GM12878 (cell line): Measurements from ENCODE around the gene UBR2. TPM values are rescaled to one million over a fixed set of nuclear protein-coding genes. Genes with fewer than 3 reads are reported as not detected.

ENCODE experiments used
- ATAC-seq: fragments of 200-7000 bp; cut with Tn5 transposase; 3 replicates; pipeline ENCODE4 v1.9.1; 2020; ENCODE audit warnings: mild to moderate bottlenecking, moderate library complexity
- BruUV-seq: library from RNA; stranded (reverse); fragments of 400-500 nt; replicated peaks from 2 replicates; lab custom pipeline; 2021; lab: Mats Ljungman, UMichigan
- CTCF ChIA-PET: fragments of 300-600 bp; sonication (Branson Sonifier 250); formaldehyde crosslinking; extraction: SDS; loops from one replicate; lab custom pipeline; 2021; ENCODE audit warnings: inconsistent platforms; lab: Yijun Ruan, JAX
- POLR2A ChIA-PET: fragments of 350-600 bp; formaldehyde crosslinking; extraction: SDS; loops from one replicate; lab custom pipeline; 2021; ENCODE audit warnings: inconsistent platforms; lab: Charles Lee
- RAD21 ChIA-PET: fragments of 300-600 bp; sonication (Branson Sonifier 250); formaldehyde crosslinking; loops from one replicate; lab custom pipeline; 2023; ENCODE audit warnings: antibody characterized with exemption; ENCODE audit not compliant: unreplicated experiment; lab: Charles Lee
- SMC1A ChIA-PET: fragments of 300-600 bp; sonication (Branson Sonifier 250); formaldehyde crosslinking; loops from one replicate; lab custom pipeline; 2023; ENCODE audit not compliant: unreplicated experiment, uncharacterized antibody; lab: Charles Lee
- DNase-seq: peaks from one replicate; pipeline ENCODE4 v3.0.0-alpha.2; 2011; ENCODE audit warnings: low read depth, low spot score
- FAIRE-seq: peaks from 3 replicates; lab custom pipeline; 2011; peaks lifted over from hg19 to GRCh38; lab: Jason Lieb, UNC
- H2AFZ ChIP-seq: 2 replicates; pipeline ENCODE4 v1.6.0; 2011; ENCODE audit warnings: low read depth, low read length, control low read depth; ENCODE audit not compliant: control insufficient read depth
- H3K27ac ChIP-seq: 2 replicates; pipeline ENCODE4 v1.5.1; 2011; ENCODE audit warnings: control low read depth; ENCODE audit not compliant: control insufficient read depth, insufficient read depth
- H3K27me3 ChIP-seq, 2 experiments: replicated peaks in 1 of 2; 2 replicates each; pipeline versions ENCODE4 v1.6.0 to v1.6.1; 2011; ENCODE audit warnings: low read length in 1 of 2; ENCODE audit not compliant: control insufficient read depth in 2 of 2, insufficient read depth in 2 of 2
- H3K36me3 ChIP-seq, 2 experiments: 2 replicates each; pipeline ENCODE4 v1.5.1; 2011; ENCODE audit warnings: low read length in 1 of 2; ENCODE audit not compliant: control insufficient read depth in 2 of 2, insufficient read depth in 2 of 2
- H3K4me1 ChIP-seq: 2 replicates; pipeline ENCODE4 v1.6.1; 2011; ENCODE audit warnings: mild to moderate bottlenecking, low read length, moderate library complexity, mixed read lengths; ENCODE audit not compliant: control insufficient read depth, insufficient read depth
- H3K4me2 ChIP-seq: 2 replicates; pipeline ENCODE4 v1.6.0; 2011; ENCODE audit warnings: control low read depth; ENCODE audit not compliant: control insufficient read depth, insufficient read depth
- H3K4me3 ChIP-seq: fragments of 200-600 bp; sonication (generic); 2 replicates; pipeline ENCODE4 v1.5.1; 2016
- H3K79me2 ChIP-seq: 2 replicates; pipeline ENCODE4 v1.6.0; 2011; ENCODE audit warnings: low read length; ENCODE audit not compliant: control insufficient read depth, insufficient read depth
- H3K9ac ChIP-seq: 2 replicates; pipeline ENCODE4 v1.8.0; 2011; ENCODE audit warnings: low read length, control low read depth, mixed read lengths; ENCODE audit not compliant: control insufficient read depth, insufficient read depth
- H3K9me3 ChIP-seq: replicated peaks from 3 replicates; pipeline ENCODE4 v1.5.1; 2011; ENCODE audit warnings: mild to moderate bottlenecking, low read length; ENCODE audit not compliant: control insufficient read depth, insufficient read depth
- H4K20me1 ChIP-seq: 2 replicates; pipeline ENCODE4 v1.6.0; 2011; ENCODE audit not compliant: control insufficient read depth, insufficient read depth
- CREM ChIP-seq: IDR thresholded peaks from 2 replicates; pipeline ENCODE4 v1.6.1; 2014; ENCODE audit warnings: antibody characterized with exemption, low read depth
- HCFC1 ChIP-seq: fragments of 150-350 bp; IDR thresholded peaks from 2 replicates; pipeline ENCODE4 v1.6.1; 2014; ENCODE audit warnings: low read length
- KLF5 ChIP-seq: fragments of 450-650 bp; IDR thresholded peaks from 2 replicates; pipeline ENCODE4 v1.6.1; 2014; ENCODE audit warnings: mild to moderate bottlenecking; ENCODE audit not compliant: partially characterized antibody
- NBN ChIP-seq: fragments of 450-650 bp; IDR thresholded peaks from 2 replicates; pipeline ENCODE4 v1.6.1; 2016
- STAT1 ChIP-seq: fragments of 450-650 bp; conservative IDR thresholded peaks from 2 replicates; pipeline ENCODE4 v1.6.1; 2014; ENCODE audit warnings: antibody characterized with exemption, mild to moderate bottlenecking
- TARDBP ChIP-seq: IDR thresholded peaks from 2 replicates; pipeline ENCODE4 v1.6.1; 2016; ENCODE audit warnings: borderline replicate concordance
- ZZZ3 ChIP-seq: IDR thresholded peaks from 2 replicates; pipeline ENCODE4 v1.6.1; 2011; ENCODE audit warnings: low read depth; ENCODE audit not compliant: control insufficient read depth, insufficient read length
- WGBS: methylation state at CpG from one replicate; pipeline ENCODE4 v1.1.6; 2016; ENCODE audit warnings: low lambda C conversion rate; ENCODE audit not compliant: insufficient replicate concordance, insufficient coverage; ENCODE audit errors: missing lambda C conversion rate; 5-methylcytosine and 5-hydroxymethylcytosine counted together
- in situ Hi-C: fragments of 300-500 bp; cut with MboI; formaldehyde crosslinking; loops from 9 replicates; pipeline ENCODE4 v1.14.3; 2018; ENCODE audit warnings: mixed read lengths
- intact Hi-C: fragments of 100-400 bp; cut with micrococcal nuclease; formaldehyde crosslinking; loops from one replicate; pipeline ENCODE4 v1.14.2; 2022; ENCODE audit not compliant: unreplicated experiment
- polyA plus RNA-seq, 11 experiments: library from polyadenylated mRNA; depleted of rRNA in 4 of 11; unstranded in 6 of 11; stranded (reverse) in 5 of 11; fragments of >200 nt; fragmentation: Nextera tagmentation in 4 of 11; fragmentation: Illumina TruSeq in 1 of 11; extraction: Ambion mirVana in 4 of 11; extraction: Trizol in 1 of 11; gene quantifications; 1 replicate in 1 of 11; 2 replicates in 10 of 11; pipeline versions ENCODE4 v1.2.1 to v1.2.3, GENCODE V29; 2011 to 2016; ENCODE audit warnings: inconsistent platforms in 2 of 11, missing spikeins in 2 of 11, low read depth in 1 of 11
- total RNA-seq, 4 experiments: library from RNA; depleted of rRNA in 3 of 4; stranded (reverse); fragments of >200 nt in 3 of 4; fragmentation: Illumina TruSeq in 1 of 4; extraction: Trizol in 1 of 4; gene quantifications; 2 replicates each; pipeline versions ENCODE4 v1.2.1 to v1.2.3, GENCODE V29; 2013 to 2021

UBR2 gene
- total and polyA plus RNA-seq, 10 of the 15 experiments (the other 5 are each of a cell fraction or from before 2014, with no cell fraction given), result 2.3 to 18.4 (median 9.6) TPM

- Histone ChIP-seq H4K20me1 (no peaks in the 10 kb centered on the region), H3K36me3 (no peaks in the 10 kb centered on the region), H3K27me3 (no peaks in the 10 kb centered on the region), H3K9me3 (no peaks in the 10 kb centered on the region), H3K4me3 (no peak overlapping the region), H3K4me1 (no peaks in the 10 kb centered on the region), H3K79me2 (no peaks in the 10 kb centered on the region), H3K4me2 (no peak overlapping the region), H2AFZ (no peak overlapping the region), H3K9ac (no peak overlapping the region), H3K27ac (no peak overlapping the region)
- ChIA-PET SMC1A (interaction anchor here (0.8 to 5.5 kb wide), 15 partner anchors 10 to 316 kb away, joined by 3 to 54 read pairs (median 9); no protein-coding TSS in a partner anchor), CTCF (interaction anchor here (0.6 to 3.7 kb wide), 21 partner anchors 10 to 796 kb away, joined by 3 to 61 read pairs (median 14); partner anchors contain the start of gene UBR2), RAD21 (interaction anchor here (0.6 to 3.9 kb wide), 11 partner anchors 10 to 270 kb away, joined by 3 to 30 read pairs (median 8); no protein-coding TSS in a partner anchor), POLR2A (interaction anchor here (1.5 to 1.6 kb wide), 2 partner anchors 24 to 78 kb away, joined by 5 read pairs; no protein-coding TSS in a partner anchor)
- in situ Hi-C loops, result no loop called here
- intact Hi-C loops, result loop anchor here (5.0 kb wide), 1 partner anchor 223 kb away; no protein-coding TSS in a partner anchor
- BruUV-seq, result no TSS peak
- DNase-seq, result no peak
- 58% methylated on average over 1 of the region's 1 CpG for WGBS
- ATAC-seq, result no peak
- TF ChIP-seq CREM, result no peak
- TF ChIP-seq ZZZ3, result no peak
- no peak for TF ChIP-seq TARDBP
- no peak for TF ChIP-seq HCFC1
- TF ChIP-seq NBN, result no peak
- no peak for TF ChIP-seq STAT1
- TF ChIP-seq KLF5, result no peak
- FAIRE-seq, result no peak
Observed at GRCh38 chr6:42530751-42531150, 33.1 kb upstream of the UBR2 start.
